GM18526 (cell line): Measurements from ENCODE around the gene CACNA2D2.

ENCODE experiments used
- POLR2A ChIP-seq: IDR thresholded peaks from 3 replicates; pipeline ENCODE4 v1.6.1; 2011; ENCODE audit not compliant: insufficient read length; ENCODE audit errors: extremely low read depth

Gene CACNA2D2

DNA sequence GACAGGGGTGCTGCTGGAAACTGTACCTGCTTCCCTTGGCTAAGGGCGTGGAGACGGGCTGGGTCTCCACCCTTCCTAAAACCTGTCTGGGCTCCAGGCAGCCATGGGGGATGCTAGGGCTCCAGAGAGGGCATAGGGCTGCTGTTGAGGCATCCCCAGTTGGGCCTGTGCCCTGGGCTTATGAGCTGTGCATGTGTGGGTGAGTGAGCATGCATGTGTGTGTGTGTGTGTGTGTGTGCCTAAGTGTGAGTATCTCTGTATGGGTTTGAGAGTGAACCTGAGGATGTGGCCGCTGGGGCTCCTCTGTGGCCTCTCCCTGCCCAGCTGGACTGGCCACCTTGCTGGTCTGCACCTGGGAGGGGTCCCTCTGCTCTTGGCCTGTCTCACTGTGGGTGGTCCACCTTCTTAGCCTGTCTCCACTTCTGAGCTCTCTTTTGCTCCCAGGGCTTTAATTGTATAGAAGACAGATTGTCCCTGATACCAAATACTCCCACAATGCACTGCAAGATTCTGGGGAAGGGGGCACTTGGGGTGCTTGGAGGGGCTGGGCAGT, 132.2 kb downstream of the CACNA2D2 start:
- no peak for TF ChIP-seq POLR2A

DNA sequence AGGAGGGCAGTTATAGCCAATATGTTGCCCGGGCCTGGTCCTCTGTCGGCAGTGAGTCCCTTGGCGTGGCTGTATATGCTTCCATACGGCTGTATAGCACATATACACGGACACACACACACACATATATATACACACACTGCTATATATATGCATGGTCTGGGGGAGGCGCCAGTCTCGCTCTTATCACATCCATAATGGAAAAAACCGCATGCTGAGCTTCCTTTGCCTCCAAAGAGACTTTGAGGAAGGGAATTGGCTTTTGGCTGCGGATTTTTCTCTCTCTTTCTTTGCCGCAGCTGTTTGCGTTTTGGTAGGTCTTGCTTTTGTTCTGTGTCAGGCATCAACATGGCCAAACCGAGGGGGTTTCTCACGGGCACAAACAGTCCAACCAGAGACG, 132.8 kb downstream of the CACNA2D2 start:
- no peak for TF ChIP-seq POLR2A

DNA sequence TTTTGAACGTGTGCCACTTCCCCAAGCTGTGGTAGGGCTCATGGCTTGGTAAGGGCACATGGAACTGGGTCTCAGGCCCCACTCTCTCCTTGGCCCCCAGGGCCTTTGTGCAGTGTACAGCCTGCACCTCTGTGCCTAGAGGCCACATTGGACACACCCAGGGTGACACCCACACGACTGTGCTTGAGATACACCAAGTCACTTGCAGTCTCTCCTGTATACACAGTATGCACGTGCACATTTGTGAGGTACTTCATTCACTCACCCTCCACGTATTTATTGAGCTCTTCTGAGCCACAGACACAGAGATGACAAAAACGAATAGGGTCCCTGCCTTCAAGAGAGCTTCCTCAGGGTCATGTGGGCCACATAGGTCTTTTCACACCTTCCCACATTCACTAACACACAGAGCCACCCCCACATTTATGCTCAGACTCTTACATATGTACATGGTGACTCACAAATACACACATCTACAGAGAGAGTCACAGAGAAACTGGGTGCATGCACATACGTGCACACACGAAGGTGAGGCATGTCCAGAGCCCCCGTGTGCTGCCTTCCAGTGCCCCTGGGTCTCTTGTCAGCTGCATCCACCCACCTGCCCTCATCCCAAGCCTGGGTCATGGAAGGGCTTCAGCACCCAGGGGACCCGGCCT, 134.3 kb downstream of the CACNA2D2 start:
- TF ChIP-seq POLR2A, result no peak

DNA sequence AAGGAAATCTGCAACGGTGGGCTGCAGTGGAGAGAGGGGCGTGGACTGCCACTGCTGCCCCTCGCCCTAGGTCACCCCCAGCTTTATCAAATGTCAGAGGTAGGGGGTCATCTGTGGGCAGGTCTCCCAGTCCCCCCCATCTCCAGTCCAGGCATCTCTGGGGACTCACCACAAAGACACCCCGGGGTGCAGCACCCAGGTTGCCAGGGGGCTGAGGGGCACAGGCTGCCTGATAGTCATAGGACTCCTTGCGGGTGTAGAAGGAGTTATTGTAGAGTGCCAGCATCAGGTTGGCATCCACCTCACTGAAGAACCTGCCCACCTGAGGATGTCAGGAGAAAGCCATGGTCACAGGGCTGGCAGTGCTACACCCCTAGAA, 137.6 kb downstream of the CACNA2D2 start:
- no peak for TF ChIP-seq POLR2A

DNA sequence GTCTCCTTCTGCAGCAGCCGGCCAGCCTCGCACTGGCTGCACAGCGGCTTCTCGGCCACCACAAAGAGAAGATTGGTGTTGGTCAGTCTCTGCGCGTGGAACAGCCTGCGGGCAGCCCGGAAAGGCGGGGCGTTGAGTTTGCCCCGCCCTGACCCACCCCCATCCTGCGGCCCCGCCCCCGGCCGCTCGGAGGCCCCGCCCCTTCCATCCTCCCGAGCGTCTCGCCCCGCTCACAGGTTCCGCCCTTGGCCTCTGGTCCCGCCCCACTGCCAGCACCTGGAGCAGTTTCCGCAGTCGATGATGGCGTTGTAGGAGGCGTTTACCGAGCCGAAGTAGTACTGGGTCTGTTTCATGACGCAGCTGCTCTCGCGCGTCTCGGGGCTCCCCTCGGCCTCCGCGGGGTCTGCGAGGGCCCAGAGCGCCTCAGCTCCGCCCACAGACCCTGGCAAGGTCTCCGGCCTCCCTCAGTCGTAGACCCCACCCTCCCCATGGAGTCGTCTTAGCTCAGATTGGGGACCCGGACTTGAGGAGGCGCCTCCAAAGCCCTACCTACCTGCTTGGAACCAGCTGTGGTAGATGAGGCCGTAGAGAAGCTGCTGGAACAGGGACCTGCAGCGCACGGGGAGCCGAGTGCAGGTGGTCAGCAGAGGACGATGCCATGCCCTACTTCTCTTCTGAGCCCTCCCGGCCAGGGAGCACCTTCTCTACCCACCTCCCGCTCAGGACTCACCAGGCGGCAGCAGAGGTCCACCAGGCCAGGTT, 138.2 kb downstream of the CACNA2D2 start:
- TF ChIP-seq POLR2A, result peak; percentile 45

DNA sequence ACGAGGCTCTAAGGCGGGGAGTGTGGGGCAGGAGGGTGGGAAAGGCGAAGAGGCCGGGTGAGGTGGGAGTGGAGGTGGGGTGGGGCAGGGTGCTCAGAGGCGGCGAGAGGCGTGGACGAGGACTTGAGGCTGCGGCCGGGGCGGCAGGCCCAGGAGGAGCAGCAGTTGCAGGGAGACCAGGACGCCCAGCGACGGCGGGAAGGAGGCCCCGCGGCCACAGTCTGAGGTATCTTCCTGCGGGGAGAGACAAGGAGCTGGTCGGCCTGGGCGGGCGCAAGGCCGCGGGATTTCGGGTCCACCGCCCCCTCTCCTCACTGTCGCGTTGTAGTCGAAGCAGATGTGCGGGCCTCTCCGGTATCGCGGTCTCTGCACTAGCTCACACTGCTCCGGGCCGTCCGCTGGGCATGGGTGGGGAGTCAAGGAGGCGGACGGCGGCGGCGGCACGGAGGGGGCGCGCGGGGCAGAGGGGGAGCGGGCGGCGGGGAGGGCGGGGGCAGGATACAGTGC, 138.8 kb downstream of the CACNA2D2 start:
- TF ChIP-seq POLR2A, result no peak

DNA sequence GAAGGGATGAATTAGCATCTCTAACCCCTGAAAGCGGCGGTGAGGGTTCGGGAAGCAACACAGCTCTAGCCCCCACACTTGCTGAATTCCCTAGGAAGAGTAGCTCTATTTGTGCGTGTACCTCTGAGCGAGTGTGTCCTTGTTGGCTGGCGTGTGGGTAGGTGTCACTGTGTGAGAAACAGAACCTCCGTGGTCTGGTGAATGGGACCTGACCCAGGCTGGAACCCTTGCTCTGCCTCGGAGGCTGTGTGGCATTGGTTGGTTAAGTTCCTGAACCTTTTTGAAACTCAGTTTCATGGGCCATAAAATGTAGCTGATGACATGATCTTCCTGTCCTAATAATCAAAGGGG, 143.7 kb downstream of the CACNA2D2 start:
- TF ChIP-seq POLR2A, result no peak

DNA sequence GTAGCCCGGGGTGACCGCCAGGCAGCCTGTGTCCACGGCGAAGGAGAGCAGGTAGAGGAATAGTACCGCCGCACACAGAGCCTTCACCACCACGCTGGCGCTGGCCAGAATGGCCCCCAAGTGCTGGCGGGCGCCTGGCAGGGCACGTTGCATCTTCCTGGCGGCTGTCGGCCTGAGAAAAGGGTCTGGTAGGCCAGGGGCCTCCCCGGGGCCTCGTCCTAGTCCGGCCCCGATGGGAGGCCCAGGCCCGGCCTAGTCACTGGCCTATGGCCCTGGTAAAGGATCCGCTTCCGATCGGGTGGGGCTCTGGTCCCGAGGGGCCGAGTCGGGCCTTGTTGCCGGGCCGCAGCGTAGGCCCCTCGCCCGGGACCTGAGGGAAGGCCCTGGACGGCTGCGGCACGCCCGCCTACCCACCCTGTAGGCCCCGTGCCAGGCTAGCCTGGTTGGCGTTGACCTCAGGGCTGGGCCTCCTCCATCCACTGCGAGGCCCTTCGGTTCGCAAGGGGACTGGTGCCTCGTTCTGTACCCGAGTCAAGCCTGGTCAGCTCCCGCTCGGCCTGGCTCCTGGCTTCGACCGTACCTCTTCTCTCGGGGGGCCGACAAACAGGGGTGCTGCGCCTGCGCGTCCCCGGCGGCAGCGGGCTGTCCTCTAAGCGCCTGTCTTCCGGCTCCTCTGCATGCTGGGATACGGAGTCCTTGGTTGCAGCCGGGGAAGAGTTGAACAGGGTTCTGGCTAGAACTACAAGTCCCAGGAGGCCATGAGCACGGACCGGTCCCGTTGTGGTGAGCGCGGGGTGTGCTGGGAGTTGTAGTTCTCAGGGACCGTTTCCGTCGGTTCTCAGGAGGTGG, 144.3 kb downstream of the CACNA2D2 start, which contains the start of gene TMEM115:
Gene TMEM115 (minus strand): TSS at position 611 of the 849 bp plus-strand sequence. CDS start 458 bp downstream, at position 153.
- TF ChIP-seq POLR2A, result peak; percentile 60

DNA sequence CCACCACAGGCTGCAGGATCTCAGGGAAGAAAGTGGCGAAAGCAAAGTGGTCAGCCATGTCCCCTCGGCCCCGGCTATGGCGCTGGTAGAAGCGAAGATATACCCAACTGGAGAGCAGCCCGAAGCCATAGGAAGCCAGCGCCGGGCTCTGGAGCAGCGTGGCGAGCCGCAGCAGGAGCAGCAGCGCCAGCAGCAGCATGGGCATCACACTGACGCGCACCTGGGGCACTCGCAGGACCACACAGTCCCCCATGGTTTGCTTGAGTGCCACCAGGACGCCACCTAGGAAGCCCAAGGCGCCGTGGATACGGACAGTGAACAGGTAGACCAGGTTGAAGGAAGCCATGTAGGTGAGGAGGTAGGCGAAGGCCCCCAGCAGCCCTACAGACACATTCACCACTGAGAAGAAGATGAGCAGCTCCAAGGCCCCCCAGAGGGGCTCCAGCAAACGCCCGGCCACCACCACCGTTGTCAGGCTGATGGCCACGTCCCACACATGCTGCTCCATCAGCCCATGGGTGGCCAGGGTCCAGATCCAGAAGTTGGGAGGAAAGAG, 145.0 kb downstream of the CACNA2D2 start:
- no peak for TF ChIP-seq POLR2A

DNA sequence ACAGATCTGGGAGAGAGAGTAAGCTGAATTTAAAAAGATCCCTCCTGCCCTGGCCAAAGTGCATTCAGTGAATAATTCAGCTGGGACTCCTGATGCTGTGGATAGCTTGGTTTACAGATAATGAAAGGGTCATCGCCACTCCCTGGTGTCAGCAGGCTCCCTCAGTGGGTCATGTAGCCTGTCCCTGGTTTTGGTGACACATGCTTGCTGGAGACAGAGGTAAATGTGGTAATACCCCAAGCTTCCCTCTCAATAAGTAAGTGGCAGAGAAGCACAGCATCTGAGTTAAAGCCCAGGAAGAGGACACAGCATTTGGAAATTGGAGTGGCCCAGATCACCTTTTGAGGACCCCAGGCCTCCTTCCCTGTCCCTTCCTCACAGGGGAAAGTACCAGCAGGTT, 146.0 kb downstream of the CACNA2D2 start:
- no peak for TF ChIP-seq POLR2A

DNA sequence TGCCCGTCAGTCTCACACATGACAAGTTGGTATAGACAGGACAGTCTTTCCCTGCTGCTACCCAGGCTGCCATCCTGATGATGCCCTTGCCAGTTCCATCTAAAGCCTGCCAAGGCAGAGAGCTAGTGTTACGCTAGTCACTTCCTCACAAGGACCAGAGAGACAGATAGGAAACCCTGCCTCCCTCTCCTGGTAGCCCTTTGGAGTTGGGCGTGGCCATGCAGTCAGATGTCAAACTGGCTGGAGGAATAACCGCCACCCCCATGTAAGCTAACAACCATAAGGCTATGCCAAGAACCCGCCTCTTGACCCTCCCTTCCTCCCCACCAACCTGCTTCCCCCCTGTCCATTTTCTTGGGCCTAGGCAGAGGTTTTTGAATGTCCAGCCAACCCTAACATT, 146.9 kb downstream of the CACNA2D2 start:
- TF ChIP-seq POLR2A, result no peak

DNA sequence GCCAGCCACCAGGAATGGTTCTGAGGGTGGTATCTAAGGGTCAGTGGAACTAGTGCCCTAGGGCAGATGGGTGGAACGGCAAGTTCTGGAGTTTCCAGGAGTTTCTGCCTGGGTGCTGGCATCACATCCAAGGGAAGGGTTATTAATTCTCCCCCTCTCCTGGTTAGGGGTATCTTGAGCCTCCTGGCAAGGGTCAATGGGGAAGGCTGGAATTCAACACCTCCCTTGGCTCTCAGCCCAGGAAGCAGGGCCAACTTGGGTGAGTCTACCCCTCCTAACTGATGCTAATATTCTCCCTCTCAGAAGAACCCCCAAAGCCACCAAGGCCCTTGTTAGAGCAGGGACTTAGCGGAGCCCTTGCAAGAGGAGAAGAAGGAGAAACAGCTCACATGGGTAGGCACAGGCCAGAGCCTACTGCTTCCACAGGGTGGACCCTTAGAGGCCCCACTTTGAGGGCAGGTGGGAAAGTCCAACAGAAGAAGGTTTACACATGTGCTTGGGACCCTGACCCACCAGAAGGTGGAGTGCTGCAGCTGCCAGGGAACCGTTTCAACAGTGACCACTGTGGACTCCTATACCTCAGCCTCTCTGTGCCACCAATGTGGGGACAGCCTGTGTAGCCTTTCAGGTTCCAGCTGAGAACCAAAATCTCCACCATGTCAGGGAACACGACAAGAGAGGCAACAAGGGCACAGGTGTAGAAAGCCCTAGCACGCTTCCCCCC, 147.4 kb downstream of the CACNA2D2 start:
- no peak for TF ChIP-seq POLR2A

DNA sequence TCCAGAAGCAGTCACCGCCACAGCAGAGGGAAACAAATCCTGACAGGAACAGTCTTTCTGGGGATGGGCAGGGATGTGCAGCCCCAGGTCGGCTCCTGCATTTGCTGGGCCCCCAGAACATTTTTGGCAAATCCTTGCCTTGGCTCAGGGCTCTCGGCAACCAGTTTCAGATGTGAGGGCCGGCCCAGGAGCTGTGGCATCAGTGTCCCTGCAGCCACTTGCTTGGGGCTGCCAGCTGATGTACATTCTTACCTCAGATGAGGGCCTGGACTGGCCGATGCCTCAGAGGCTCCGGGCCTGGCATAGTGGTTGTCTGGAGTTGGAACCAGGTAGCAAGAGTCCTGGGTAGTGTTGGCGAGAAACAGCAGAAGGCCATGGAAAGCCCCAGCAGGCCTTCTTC, 148.6 kb downstream of the CACNA2D2 start:
- TF ChIP-seq POLR2A, result no peak

DNA sequence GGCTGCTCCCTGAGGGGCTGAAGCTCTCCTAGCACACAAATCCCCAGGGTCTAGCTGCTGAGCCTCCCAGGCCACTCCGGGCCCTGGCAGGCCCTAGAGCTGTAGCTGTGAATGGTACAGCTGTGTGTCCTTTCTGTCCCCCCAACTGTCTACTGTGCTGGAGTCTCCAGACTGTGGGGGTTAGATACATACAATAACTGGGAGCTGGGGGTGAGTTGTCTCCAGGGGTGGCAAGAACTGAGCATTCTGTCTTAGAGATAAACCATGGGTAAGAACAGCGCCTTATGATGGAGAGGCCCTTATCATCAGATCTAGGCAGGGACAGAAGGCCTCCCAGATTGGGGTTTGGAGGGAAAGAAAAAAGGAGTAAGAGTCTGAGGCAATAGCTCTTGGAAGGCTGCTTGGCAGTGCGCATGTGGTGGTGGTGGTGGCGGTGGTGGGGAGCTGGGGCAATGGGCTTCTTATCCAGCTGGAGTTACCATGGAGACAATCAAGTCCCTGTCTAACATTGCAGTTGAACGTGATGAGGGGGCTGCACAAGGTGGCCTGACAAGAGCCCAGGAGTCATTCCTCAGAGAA, 149.2 kb downstream of the CACNA2D2 start:
- TF ChIP-seq POLR2A, result no peak
